ENCODE measurements around the gene MCF2L2.

Gene MCF2L2

GRCh38 chr3:183360971-183361624, 67.3 kb downstream of the MCF2L2 start:
- no peak for DNase-seq

DNA sequence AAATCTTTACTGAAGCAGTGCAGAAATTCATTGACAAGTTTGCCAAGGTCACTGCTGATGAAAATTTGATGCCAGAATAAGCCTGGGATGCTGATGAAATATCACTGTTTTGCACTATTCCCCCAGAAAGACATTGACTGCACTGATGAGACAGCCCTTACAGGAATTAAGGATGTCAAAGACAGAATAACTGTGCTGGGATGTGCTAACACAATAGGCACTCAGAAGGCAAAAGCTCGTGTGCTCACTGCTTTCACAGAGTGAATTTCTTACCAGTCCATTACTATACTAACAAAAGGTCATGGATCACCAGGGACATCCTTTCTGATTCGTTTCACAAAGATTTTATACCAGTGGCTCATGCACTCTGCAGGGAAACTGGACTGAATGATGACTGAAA, 69.4 kb downstream of the MCF2L2 start:
- no peak for DNase-seq

- no peak for DNase-seq
Observed at GRCh38 chr3:183357564-183358079, 70.8 kb downstream of the MCF2L2 start.

GRCh38 chr3:183356920-183357319, 71.5 kb downstream of the MCF2L2 start:
- no peak for DNase-seq

DNA sequence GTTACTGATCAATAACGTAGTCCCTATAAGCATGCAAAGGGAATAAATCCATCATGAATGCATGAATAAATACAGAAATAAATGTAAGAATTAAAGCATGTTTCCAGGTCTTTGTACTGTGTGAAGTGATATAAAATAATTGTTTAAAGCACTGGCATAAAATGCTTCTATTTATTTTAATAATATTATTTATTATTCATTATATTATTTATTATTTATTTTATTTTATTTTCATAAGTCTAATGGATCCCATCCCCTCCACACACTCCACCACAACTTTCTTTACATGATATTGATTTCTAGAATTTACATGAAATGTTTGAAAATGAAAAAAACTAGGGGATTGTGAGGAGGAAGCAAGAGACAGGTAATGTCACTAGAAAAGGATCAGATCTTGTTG, 73.5 kb downstream of the MCF2L2 start:
- DNase-seq: no peak

DNA sequence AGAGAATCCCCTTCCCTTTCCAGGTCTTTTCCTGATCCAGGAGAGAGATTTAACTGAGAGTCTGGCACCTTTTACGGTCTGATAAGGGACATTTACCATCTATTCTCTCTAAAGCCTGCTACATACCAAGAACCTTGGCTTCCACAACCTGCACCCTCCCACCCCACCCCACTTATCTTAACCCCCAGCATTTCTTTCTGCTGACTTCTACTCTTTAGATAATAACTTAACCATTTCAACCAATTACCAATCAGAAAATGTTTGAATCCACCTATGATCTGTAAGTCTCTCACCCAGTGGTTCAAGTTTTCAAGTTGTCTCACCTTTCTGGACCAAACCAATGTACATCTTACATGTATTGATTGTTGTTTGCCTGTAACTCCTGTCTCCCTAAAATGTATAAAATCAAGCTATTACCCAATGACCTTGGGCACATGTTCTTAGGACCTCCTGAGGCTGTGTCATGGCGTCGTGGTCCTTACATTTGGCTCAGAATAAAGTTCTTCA, 74.0 kb downstream of the MCF2L2 start:
- DNase-seq: no peak

GRCh38 chr3:183353421-183353820, 75.0 kb downstream of the MCF2L2 start:
- DNase-seq: no peak

GRCh38 chr3:183350164-183350563, 78.3 kb downstream of the MCF2L2 start:
- no peak for DNase-seq

GRCh38 chr3:183349421-183350157, 78.8 kb downstream of the MCF2L2 start:
- DNase-seq: no peak

- no peak for DNase-seq
Observed at GRCh38 chr3:183342824-183343223, 85.6 kb downstream of the MCF2L2 start.

DNA sequence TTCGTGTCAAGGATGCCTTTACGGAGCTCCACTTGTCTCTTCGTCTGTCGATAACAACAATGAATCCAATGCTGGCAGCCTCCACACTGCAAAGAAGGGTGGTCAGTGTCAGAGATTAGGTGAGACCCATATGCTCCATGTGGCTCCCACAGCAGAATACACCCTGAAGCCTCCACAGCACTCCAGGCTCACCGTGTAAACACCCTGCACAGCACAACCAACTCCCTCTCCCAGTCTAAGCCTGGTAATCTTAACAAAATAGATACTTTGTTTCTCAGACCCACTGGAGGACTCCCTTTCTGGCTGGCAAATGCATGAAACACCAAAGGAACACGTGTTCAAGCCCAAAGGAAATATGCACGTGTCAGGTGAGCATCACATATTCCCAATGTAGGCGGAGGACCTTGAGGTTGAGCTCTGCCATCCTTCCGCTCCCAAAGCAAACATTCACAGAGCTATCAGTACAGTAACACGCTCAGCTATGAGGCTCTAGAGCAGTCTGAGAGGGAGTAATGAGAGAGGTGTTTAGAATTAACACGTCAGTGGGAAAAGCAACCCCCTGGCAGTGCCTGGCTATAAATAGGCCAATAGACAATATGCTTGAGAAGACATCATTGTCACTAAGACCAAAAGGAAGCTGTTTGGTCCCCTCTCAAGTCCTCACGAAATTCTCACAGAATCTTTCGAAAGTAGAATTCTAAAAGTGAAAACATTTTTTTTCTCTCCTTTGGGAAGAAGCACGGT, 86.7 kb downstream of the MCF2L2 start:
- no peak for DNase-seq

- no peak for DNase-seq
Observed at GRCh38 chr3:183340222-183340621, 88.2 kb downstream of the MCF2L2 start.

GRCh38 chr3:183339461-183340086, 88.8 kb downstream of the MCF2L2 start:
- no peak for DNase-seq

DNA sequence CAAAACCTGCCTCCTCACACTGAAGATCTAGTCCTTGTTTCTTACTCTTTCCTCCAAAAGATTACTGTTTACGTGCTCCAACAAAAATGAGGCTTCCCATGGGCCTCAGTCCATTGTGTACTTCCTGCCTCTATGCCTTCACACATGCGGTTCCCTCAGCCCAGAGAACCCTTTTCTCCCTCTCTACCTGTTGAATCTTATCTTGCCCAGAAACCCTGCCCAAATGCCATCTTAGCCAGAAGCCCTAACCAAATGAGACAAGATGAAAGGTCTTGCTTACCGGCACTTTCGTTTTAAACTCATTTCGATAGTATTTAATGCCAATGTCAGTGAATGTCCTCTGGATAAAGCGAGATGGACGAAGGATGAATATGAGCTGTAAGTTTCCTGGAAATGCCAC, 89.9 kb downstream of the MCF2L2 start:
- DNase-seq: no peak

- DNase-seq: no peak
Observed at GRCh38 chr3:183332487-183332886, 95.9 kb downstream of the MCF2L2 start.

DNA sequence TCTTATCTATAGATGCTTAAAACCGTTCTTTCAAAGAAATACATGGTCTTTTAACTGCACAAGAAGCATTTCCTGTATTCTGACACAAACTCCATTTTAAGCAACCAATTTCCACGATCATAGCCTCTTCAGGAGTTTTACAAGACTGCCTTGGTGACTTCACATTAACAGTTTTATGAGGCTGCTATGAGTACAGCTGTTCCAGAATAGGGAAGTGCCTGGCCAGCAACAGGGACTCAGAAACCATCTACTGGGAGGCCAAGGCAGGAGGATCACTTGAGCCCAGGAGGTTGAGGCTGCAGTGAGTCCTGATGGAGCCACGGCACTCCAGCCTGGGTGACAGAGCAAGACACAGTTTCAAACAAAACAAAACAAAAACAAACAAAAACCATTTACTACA, 96.9 kb downstream of the MCF2L2 start:
- DNase-seq: no peak

DNA sequence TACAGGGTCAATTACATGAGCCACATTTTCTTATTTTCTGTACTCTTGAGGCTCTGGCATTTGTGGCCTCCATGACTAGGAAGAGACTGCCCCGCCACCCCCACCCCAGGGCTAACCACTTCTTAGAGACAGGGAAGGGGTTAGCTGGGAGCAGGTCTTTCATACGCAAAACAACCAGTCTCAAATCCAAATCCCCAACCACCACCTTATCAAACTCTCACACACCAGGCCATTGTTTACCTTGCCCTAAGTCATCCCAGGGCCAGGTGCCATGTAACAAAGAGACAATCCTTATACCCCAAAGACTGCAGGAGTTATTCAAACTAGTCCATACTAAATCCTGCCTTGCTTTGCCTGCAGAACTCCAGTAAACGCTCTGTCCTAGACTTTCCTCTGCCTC, 97.5 kb downstream of the MCF2L2 start:
- DNase-seq: no peak

- DNase-seq: no peak
Observed at GRCh38 chr3:183329543-183329942, 98.9 kb downstream of the MCF2L2 start.

DNA sequence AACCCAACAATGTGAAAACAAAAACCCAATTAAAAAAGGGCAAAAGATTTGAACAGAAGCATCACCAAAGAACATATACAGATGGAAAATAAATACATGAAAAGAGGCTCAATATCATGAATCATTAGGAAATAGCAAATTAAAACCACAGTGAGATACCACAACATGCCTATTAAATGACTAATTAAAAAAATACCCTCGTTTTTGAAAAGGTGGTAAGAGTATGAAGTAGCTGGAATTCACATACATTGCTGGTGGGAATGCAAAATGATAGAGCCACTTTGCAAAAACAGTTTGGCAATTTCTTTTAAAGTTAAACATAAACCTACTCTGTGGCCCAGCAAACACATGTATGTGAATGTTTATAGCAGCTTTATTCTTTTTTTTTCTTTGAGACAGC, 99.6 kb downstream of the MCF2L2 start:
- no peak for DNase-seq

DNA sequence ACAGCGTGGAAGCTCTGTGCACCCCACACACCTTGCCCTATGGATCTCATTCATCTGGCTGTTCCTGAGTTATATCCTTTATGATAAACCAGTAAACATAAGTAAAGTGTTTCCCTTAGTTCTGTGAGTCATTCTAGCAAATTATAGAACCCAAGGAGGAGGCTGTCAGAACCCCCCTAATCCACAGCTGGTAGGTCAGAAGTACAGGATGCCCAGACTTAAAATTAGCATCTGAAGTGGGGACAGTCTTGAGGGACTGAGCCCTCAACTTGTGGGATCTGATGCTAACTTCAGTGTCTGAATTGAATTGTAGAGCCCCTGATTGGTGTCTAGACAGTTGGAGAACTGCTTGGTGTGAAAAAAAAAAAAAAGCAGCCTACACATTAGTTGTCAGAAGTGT, 100.3 kb downstream of the MCF2L2 start:
- no peak for DNase-seq

DNA sequence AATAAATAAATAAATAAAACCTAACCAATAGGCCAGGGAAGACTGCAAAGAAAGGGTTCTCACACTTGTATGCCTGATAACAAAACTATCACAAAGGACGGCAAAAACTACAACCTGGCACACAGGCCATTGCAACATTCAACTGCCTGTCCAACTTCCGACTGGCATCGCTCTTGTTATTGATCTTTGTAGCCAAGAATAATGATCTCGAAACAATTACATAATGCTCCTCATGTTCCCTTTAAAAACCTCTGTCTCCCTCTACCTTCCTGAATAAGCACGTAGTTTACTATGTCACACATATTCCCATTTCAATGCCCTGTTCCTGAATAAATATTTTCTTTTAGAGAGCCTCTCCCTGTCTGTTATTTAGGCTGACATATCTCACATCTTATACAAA, 101.1 kb downstream of the MCF2L2 start:
- DNase-seq: no peak

DNA sequence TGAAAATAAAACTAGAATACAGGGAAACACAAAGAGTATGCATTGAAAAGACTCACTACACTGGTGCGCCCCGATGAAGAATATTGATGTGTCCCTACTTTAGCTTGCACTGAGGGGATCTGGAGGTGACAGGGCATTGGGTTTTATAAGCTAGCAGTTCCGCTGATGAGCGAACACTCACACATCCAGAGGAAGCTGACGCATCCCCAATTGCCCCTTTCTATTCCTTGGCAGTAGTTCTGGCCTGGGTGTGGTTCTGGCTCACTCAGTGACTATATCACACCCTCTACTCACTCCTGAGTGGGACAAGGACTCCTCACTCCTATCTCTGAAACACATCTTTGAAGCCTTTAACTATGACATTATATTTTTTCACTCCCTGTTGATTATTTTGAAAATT, 104.3 kb downstream of the MCF2L2 start:
- DNase-seq: no peak

DNA sequence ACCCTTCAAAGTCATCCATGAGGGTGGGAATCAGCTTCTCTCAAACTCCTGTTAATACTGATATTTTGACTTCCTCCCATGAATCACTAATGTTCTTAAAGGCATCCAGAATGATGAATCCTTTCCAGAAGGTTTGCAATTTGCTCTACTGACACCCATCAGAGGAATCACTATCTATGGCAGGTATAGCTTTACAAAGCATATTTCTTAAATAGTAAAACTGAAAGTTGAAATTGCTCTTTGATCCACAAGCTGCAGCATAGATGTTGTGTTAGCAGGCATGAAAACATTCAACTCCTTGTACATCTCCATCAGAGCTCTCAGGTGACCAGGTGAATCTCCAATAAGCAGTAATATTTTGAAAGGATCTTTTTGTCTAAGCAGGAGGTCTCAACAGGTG, 109.0 kb downstream of the MCF2L2 start:
- DNase-seq: no peak

Measured in stimulated activated CD4-positive, alpha-beta T cell treated with anti-CD3 and anti-CD28 coated beads, Interleukin-4, amount 100 ng/mL, for 1 hour (primary cell).